ENCODE data around the gene CAB39.
A peak's percentile ranks its signal among the peaks of the same experiment; 100 is the strongest.

The CAB39 gene

GRCh38 chr2:230793572-230794359 is 81.1 kb downstream of the CAB39 start:
- no peak overlapping the region for H3K4me3 ChIP-seq (replicated peaks; ENCODE audit: low read depth, low read length)
- DNase-seq (ENCODE audit: extremely low read depth, low read depth) = peak; percentile 99
- no peak for TF ChIP-seq CTCF (IDR thresholded peaks at IDR 0.05; ENCODE audit: low read depth, low read length, missing control alignments)

GRCh38 chr2:230794497-230794896 is 81.9 kb downstream of the CAB39 start:
- no peak for DNase-seq (ENCODE audit: extremely low read depth, low read depth)
- TF ChIP-seq CTCF (IDR thresholded peaks at IDR 0.05; ENCODE audit: low read depth, low read length, missing control alignments) = no peak
- no peak overlapping the region for H3K4me3 ChIP-seq (replicated peaks; ENCODE audit: low read depth, low read length)

- TF ChIP-seq CTCF (IDR thresholded peaks at IDR 0.05; ENCODE audit: low read depth, low read length, missing control alignments) = no peak
- no peak for DNase-seq (ENCODE audit: extremely low read depth, low read depth)
- no peak overlapping the region for H3K4me3 ChIP-seq (replicated peaks; ENCODE audit: low read depth, low read length)
Measured at GRCh38 chr2:230795856-230796255, 83.2 kb downstream of the CAB39 start.

GRCh38 chr2:230796280-230796862 is 83.7 kb downstream of the CAB39 start:
- TF ChIP-seq CTCF (IDR thresholded peaks at IDR 0.05; ENCODE audit: low read depth, low read length, missing control alignments) = no peak
- no peak overlapping the region for H3K4me3 ChIP-seq (replicated peaks; ENCODE audit: low read depth, low read length)
- no peak for DNase-seq (ENCODE audit: extremely low read depth, low read depth)

- DNase-seq (ENCODE audit: extremely low read depth, low read depth) = no peak
- H3K4me3 ChIP-seq (replicated peaks; ENCODE audit: low read depth, low read length) = no peak overlapping the region
- no peak for TF ChIP-seq CTCF (IDR thresholded peaks at IDR 0.05; ENCODE audit: low read depth, low read length, missing control alignments)
Measured at GRCh38 chr2:230797515-230798495, 85.2 kb downstream of the CAB39 start.

GRCh38 chr2:230798769-230799399 is 86.2 kb downstream of the CAB39 start:
- no peak for DNase-seq (ENCODE audit: extremely low read depth, low read depth)
- TF ChIP-seq CTCF (IDR thresholded peaks at IDR 0.05; ENCODE audit: low read depth, low read length, missing control alignments) = peak; percentile 54
- H3K4me3 ChIP-seq (replicated peaks; ENCODE audit: low read depth, low read length) = no peak overlapping the region
